Activated naive CD4-positive, alpha-beta T cell treated with anti-CD3 and anti-CD28 coated beads, Interleukin-2, amount 50 U/mL, for 16 hours (primary cell): ENCODE results near the gene TTF1.

ENCODE experiments used
- DNase-seq: peaks from one replicate; pipeline ENCODE4 v3.0.0-alpha.2; 2020

TTF1 gene

DNA sequence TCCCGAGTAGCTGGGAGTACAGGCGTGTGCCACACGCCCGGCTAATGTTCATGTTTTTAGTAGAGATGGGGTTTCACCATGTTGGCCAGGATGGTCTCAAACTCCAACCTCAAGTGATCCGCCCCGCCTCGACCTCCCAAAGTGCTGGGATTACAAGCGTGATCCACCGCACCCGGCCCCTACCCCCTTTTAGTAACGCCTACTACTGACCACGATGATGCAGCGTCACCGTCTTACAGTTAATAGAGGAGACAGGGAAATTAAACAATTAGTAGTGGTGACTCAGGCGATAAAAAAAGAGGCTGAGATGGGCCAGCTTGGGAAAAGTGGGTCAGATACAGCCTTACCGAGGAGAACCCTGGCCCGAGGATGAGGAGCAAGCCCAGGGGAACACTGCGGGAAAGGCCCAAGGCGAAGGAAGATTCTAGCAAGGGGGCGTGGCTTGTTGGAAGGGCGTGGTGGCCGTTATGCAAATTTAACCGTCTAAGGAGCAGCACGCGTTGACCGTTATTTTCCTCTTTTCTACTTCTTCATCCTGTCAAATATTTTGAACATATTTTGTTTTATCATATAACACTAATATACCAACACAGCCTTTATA lies 50.2 kb downstream of the TTF1 start:
- DNase-seq, result no peak

DNA sequence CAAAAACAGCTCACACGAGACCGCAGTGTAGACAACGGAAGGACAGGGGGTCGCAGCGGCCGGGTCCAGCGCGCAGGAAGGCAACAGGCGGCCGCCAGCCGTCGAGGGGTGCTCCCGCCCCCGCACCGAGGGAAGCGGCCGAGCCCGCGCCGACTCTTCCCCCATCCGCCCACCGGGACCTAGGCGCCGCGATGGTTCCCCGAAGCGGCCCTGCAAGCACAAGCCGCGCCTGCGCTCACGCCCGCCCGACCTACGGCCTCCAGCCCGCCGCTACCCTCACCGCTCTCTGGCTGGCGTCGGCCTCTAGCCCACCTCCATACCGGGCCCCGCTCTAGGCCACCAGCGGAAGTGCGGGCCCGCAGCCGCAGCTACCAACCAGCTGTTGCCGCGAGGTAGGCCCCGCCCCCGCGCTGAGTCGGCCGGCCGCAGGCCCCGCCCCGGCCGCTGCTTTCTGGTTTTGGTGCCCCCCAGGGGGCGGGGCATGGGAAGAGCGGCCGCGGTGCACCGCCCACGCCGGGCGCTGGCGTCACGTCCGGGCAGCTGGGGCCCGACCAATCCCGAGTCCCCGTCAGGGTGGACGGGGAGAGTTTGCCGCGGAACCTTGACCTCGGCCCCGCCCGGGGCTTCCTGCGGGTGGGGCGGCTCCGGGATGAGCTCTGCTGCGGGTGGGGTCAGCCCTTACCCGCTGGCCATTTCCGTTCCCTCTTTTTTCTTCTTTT lies 51.8 kb downstream of the TTF1 start, which contains the start of gene SETX:
SETX (minus strand) TSS at position 350 of the 719 bp plus-strand sequence. CDS start 5,558 bp downstream, outside the sequence.
- peak; percentile 98 for DNase-seq

DNA sequence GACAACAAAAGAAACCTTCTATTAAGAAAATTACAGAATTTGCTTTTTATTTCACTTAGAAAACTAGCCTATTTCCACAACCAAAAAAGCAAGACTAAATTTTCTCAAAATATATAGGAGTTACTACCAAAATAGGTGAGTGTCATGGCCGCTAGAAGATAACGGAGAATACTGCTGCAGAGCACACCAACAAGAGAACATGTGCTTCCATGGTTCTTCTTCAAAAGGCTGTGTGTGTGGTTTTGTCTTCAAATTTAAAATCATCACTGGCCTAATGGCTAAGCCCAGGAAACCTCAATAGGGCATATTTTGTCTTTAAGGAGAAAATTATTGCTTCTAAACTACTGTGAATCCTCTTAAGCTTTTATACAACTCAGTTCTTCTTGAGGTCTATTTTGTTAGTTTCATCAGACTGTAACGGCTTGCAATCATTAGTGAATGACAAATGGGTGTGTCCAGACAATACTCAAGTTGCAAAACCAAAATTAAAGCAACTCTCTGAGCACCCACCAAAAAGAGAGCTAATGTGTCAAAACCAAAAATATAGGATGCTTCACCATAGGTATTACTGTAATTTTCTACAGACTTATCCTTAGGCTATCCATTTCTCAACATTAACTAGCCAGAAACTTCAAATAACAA lies 55.1 kb downstream of the TTF1 start:
- DNase-seq, result no peak

- peak; percentile 17 for DNase-seq
These were observed 55.8 kb downstream of the TTF1 start for GRCh38 chr9:132350861-132351315.

- DNase-seq, result no peak
These were observed 58.0 kb downstream of the TTF1 start for GRCh38 chr9:132348676-132349075.

GRCh38 chr9:132346177-132346576 lies 60.5 kb downstream of the TTF1 start:
- no peak for DNase-seq

GRCh38 chr9:132341177-132341840 lies 65.3 kb downstream of the TTF1 start:
- DNase-seq, result no peak

- no peak for DNase-seq
These were observed 72.3 kb downstream of the TTF1 start for GRCh38 chr9:132334364-132334763.

GRCh38 chr9:132333556-132333955 lies 73.1 kb downstream of the TTF1 start:
- DNase-seq, result no peak

- no peak for DNase-seq
These were observed 78.1 kb downstream of the TTF1 start for GRCh38 chr9:132328580-132328979.

DNA sequence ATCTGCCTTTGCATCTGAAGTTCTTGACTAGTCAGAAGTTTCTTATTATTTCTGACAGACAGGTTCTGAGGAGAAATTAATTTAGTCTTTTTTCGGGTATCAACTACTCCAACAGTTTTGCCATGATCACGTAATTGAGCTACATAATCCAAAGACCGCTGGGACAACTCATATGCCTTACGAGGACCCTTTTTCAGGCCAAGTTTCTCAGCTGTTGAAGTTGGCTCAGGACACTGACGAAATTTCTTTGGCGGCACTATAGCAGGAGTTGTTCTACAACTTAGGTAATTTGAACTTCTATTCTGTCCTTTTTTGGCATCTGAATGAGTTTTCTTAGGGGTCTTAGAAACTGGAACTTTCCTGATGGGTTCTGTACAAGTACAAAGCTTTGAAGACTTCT lies 79.1 kb downstream of the TTF1 start:
- DNase-seq, result no peak
